Mucosa of stomach (tissue), 1 donor: ENCODE measurements around the gene PCP2.

ENCODE experiments used
- H3K27me3 ChIP-seq: one replicate; pipeline ENCODE4 v1.7.0; 2013; ENCODE audit warnings: mild to moderate bottlenecking, low read length; ENCODE audit not compliant: control insufficient read depth, insufficient read depth
- H3K36me3 ChIP-seq: one replicate; pipeline ENCODE4 v1.7.0; 2013; ENCODE audit warnings: low read length; ENCODE audit not compliant: control insufficient read depth, insufficient read depth
- H3K4me1 ChIP-seq: one replicate; pipeline ENCODE4 v1.7.0; 2013; ENCODE audit warnings: mild to moderate bottlenecking, low read length; ENCODE audit not compliant: control insufficient read depth, insufficient read depth
- H3K4me3 ChIP-seq: one replicate; pipeline ENCODE4 v1.7.0; 2013; ENCODE audit warnings: low read length
- H3K9ac ChIP-seq: one replicate; pipeline ENCODE4 v1.7.0; 2013; ENCODE audit warnings: mild to moderate bottlenecking, low read length, moderate library complexity
- H3K9me3 ChIP-seq: one replicate; pipeline ENCODE4 v1.7.0; 2013; ENCODE audit warnings: mild to moderate bottlenecking, low read length, moderate library complexity; ENCODE audit not compliant: control insufficient read depth
- donor health status: Pancreatic carcinoma.

PCP2 gene

GRCh38 chr19:7635670-7636069 lies 2.2 kb upstream of the PCP2 start:
- peaks cover 12% of the 10 kb centered on the region for H3K4me1 ChIP-seq
- peaks cover 11% of the 10 kb centered on the region for H3K36me3 ChIP-seq
- H3K4me3 ChIP-seq, result no peak overlapping the region
- no peaks in the 10 kb centered on the region for H3K9me3 ChIP-seq
- no peak overlapping the region for H3K9ac ChIP-seq
- no peaks in the 10 kb centered on the region for H3K27me3 ChIP-seq

- H3K36me3 ChIP-seq, result no peaks in the 10 kb centered on the region
- peaks cover 24% of the 10 kb centered on the region for H3K4me1 ChIP-seq
- H3K9ac ChIP-seq, result no peak overlapping the region
- no peaks in the 10 kb centered on the region for H3K9me3 ChIP-seq
- no peaks in the 10 kb centered on the region for H3K27me3 ChIP-seq
- no peak overlapping the region for H3K4me3 ChIP-seq
Observed at GRCh38 chr19:7632340-7633203, 947 bp downstream of the PCP2 start.

DNA sequence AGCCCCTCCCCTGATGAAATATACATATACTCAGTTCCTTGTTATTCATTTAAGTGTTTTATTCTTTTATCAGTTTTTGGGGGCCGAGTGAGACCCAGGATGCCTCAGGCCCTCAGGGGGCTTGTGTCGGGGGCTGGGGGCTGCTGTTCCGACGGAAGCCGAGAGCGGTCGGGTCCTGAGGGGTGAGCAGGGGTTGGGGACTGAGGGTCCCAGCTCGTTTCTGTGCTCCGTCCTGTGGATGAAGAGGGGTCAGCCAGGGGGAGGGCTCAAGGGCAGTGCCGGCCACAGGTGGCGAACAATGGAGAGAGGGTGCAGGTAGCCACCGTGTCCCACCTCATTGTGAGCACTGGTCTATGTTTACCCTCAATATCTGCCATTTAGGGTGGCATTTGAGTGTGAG lies 1.9 kb downstream of the PCP2 start:
- no peaks in the 10 kb centered on the region for H3K27me3 ChIP-seq
- no peak overlapping the region for H3K4me3 ChIP-seq
- H3K9me3 ChIP-seq, result no peaks in the 10 kb centered on the region
- peaks cover 21% of the 10 kb centered on the region for H3K4me1 ChIP-seq
- H3K36me3 ChIP-seq, result no peaks in the 10 kb centered on the region
- H3K9ac ChIP-seq, result no peak overlapping the region

DNA sequence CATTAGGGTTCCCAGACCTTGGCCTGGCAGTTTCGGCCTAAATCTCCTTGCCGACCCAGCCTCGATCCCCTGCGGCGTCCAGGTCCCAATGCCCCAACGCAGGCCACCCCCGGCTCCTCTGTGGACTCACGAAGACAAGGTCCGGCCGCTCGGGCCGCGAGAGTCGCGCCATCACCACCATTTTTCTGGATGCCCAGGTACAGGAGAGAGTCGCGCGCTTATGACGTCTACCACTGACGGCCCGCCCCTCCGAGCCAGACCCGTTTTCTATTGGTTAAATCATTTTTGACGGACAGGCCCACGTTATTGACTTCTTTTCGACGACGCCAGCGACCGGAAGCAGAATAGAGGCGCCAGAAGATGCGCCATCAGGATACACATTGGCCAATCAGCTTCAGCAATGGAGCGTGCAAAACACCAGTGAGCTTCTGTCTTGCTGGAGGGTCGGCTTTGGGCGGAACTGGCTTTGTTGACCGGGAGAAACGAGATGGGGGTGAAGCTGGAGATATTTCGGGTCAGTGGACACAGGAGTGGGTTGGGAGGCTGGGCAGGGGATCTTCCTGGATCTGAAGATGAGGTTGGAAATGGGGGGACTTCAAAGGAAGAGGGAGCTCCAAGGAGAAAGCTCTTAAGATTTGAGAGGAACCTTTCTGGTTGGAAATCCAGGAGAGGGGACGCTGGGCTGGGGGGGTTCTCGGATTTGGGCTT lies 4.0 kb downstream of the PCP2 start, which contains the start of the genes PET100 and XAB2:
Gene PET100, plus strand, starts transcription at position 447 of the 708 bp plus-strand sequence. Its CDS starts 41 bp downstream, at position 488.
Gene XAB2, minus strand, starts transcription at position 199 of the 708 bp plus-strand sequence. Its CDS starts 18 bp downstream, at position 181.
- peak within 1 kb of the TSS; percentile 97 for H3K9ac ChIP-seq
- H3K9me3 ChIP-seq, result no peaks in the 10 kb centered on the region
- H3K36me3 ChIP-seq, result no peaks in the 10 kb centered on the region
- H3K4me3 ChIP-seq, result peak within 1 kb of the TSS; percentile 97
- no peaks in the 10 kb centered on the region for H3K27me3 ChIP-seq
- peaks cover 21% of the 10 kb centered on the region for H3K4me1 ChIP-seq

DNA sequence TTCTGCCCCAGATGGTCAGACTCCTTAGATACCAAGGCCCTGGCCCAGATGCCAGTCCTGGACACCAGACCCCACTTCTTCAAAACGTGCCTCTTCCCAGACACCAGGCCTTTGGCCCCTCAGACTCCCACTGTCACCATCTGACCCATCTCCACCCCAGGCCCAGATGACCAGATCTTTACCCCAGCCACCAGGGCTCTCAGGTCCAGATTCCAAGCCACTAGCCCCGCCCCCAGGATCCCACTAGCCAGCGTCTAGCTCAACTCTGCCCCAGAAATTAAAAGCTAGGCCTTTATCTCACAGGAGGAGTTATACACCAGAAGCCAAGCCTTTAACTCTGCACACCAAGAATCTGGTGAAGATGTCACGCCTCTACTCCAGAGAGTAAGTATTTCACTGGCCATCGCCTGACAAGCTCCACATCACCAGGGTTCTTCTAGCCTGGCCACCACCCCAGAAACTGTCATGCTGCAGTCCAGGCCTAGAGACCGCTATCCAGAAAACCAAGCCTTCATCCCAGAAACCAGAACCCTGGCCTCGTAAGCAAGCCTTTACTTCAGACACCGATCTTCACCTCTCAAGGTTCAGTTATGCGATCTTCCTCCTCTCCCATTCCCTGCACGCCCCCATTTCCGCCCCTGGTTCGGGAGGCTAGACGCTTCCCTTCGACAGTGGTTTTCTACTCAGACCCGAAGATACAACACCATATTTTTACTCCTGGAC lies 4.8 kb downstream of the PCP2 start:
- Histone ChIP-seq H3K36me3 (no peaks in the 10 kb centered on the region), H3K27me3 (no peaks in the 10 kb centered on the region), H3K4me1 (peaks cover 21% of the 10 kb centered on the region), H3K9me3 (no peaks in the 10 kb centered on the region), H3K4me3 (peak overlapping the region; percentile 97), H3K9ac (peak overlapping the region; percentile 97)

DNA sequence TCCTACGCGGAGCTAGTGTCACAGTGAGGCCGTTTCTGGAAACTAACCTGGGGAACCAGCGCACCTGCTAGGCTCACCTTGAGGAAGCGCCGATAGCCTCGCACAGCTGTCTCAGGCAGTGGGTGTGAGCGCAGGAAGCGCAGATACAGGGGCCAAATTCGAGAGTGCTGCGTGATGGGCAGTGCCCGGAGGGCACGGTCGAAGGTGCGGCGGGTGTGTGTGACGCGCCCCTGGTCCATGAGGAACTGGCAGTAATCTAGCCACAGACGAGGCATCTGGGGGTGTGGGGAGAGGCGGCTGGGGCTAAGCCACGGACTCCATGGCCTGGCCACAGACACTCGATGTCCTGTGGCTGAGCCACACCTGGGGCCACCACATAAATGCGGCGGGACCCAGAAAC lies 6.4 kb downstream of the PCP2 start:
- Histone ChIP-seq H3K4me3 (no peak overlapping the region), H3K4me1 (peaks cover 21% of the 10 kb centered on the region), H3K9me3 (no peaks in the 10 kb centered on the region), H3K27me3 (no peaks in the 10 kb centered on the region), H3K9ac (no peak overlapping the region), H3K36me3 (peaks cover 8% of the 10 kb centered on the region)

DNA sequence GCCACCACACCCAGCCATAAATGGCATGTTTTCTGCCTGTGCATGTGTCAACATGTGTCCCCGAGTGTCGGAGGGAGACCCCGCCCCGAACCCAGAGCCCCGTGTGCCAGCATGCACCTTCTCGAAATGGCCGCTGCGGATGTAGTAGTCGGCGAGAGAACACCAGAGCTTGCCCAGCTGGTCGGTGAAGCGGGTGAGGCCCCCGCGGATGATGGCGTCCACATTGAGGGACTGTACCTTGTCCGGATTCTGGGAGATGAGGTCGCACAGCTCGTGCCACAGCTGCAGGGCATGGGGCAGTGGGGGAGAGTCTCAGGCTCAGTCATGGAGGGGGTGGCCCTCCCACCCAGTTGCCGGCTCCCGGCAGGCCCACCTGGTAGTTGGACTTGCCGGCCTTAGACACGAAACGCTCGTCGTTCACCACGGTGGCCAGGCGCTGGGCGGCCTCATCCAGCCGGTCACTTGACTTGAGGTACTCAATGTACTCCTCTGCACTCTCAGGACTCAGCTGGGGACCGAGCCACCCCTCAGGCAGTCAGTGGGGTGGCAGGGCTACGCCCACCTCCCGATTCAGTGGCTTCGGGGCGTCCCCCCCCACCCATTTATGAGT lies 7.7 kb downstream of the PCP2 start:
- peaks cover 11% of the 10 kb centered on the region for H3K36me3 ChIP-seq
- no peak overlapping the region for H3K9ac ChIP-seq
- no peak overlapping the region for H3K4me3 ChIP-seq
- no peaks in the 10 kb centered on the region for H3K27me3 ChIP-seq
- peaks cover 19% of the 10 kb centered on the region for H3K4me1 ChIP-seq
- H3K9me3 ChIP-seq, result no peaks in the 10 kb centered on the region

GRCh38 chr19:7624810-7625209 lies 8.7 kb downstream of the PCP2 start:
- peaks cover 11% of the 10 kb centered on the region for H3K36me3 ChIP-seq
- peaks cover 15% of the 10 kb centered on the region for H3K4me1 ChIP-seq
- no peaks in the 10 kb centered on the region for H3K9me3 ChIP-seq
- no peaks in the 10 kb centered on the region for H3K27me3 ChIP-seq
- no peak overlapping the region for H3K4me3 ChIP-seq
- H3K9ac ChIP-seq, result no peak overlapping the region

DNA sequence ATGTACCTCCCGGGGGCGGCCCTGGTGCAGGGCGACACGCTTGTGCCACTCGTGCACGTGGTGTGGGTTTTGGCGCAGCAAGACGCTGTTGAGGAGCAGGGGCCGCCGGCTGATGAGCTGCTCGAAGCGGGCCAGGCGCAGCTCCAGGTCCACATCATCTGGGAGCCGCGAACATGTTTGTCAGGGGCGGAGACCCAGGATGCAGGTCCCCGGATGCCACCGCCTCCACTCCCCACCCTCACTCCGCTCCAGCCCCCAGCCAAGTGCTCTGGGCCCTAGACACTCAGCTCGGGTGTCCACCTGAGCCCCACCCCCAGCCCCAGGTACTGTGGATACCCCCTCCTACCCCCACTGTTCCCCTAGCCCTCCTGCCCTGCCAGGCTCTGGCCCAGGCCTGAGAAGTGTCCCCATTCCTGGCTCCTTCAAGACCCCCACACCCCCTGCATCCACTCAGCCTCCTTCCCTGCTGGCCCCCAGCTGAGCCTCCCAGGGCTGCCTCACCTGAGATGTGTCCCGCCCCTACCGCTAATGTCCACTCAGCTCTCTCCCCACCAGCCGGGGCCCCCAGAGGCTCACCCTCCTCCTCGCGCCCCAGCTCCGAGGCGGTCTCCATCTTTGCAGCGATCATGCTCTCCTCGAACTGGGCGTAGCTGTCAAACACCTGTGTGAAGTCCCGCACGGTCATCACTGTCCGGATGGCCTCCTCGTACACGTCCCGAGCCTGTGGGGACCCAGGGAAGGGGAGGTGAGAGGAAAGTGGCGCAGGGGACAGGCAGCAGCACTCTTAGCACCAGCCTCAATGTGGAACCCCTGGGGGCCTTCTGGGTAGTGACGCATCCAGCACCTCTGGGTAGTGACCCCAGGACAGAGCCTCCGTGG lies 9.6 kb downstream of the PCP2 start:
- Histone ChIP-seq H3K36me3 (peaks cover 11% of the 10 kb centered on the region), H3K4me1 (peaks cover 23% of the 10 kb centered on the region), H3K9ac (no peak overlapping the region), H3K9me3 (no peaks in the 10 kb centered on the region), H3K4me3 (no peak overlapping the region), H3K27me3 (no peaks in the 10 kb centered on the region)

DNA sequence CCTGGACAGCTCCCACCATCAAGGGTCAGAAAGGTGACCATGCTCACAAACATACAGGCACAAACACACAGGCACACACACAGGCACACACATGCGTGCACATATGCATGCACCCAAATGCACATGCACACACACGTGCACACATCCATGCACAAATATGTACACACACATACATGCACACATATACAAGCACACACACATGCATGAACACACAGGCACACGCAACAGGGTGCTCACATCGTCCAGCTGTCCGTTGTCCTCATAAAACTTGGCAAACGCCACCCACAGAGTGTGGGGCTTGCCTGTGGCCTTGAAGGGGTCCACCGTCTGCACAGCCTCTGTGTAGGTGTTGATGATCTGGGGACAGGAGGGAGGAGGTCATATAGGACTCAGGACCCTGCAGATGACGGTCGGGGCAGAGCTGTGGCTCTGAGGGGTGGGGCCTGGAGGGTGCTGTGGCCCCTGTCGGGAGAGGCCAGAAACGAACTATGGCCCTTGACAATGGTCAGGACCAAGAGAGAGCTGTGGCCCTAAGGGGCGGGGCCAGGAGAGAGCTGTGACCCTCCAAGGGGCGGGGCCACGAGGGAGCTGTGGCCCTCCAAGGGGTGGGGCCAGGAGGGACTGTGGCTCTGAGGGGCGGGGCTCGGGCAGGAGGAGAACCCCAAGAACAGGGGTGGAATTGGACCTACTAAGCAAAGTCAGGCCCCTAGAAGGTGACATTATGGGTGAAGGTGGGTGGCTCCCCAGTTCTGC lies 10.4 kb downstream of the PCP2 start:
- H3K27me3 ChIP-seq, result no peaks in the 10 kb centered on the region
- H3K9ac ChIP-seq, result no peak overlapping the region
- no peak overlapping the region for H3K4me3 ChIP-seq
- H3K36me3 ChIP-seq, result peaks cover 11% of the 10 kb centered on the region
- no peaks in the 10 kb centered on the region for H3K9me3 ChIP-seq
- peaks cover 24% of the 10 kb centered on the region for H3K4me1 ChIP-seq
